Adrenal gland (tissue), 12 donors: Measurements from ENCODE around the gene ABHD13. TPM values are rescaled to one million over a fixed set of nuclear protein-coding genes. Genes with fewer than 3 reads are reported as not detected.

Source experiments
- DNase-seq, 7 donors: peaks; one replicate each; pipeline ENCODE4 v3.0.0-alpha.2; 2019 to 2020
- H3K27ac ChIP-seq, 5 donors: fragments of 200-600 bp; sonication (generic) in 4 of 5; 1 replicate in 3 of 5; 2 replicates in 2 of 5; pipeline versions ENCODE4 v1.5.1 to v1.8.0; 2016 to 2020; ENCODE audit warnings: mild to moderate bottlenecking in 1 of 5
- H3K27me3 ChIP-seq: fragments of 200-600 bp; 2 replicates; pipeline ENCODE4 v1.8.0; 2021
- H3K36me3 ChIP-seq, 2 donors: fragments of 200-600 bp; replicated peaks in 1 of 2; 1 replicate in 1 of 2; 2 replicates in 1 of 2; pipeline versions ENCODE4 v1.5.1 to v1.8.0; 2018 to 2022
- H3K4me1 ChIP-seq, 2 donors: fragments of 200-600 bp; replicated peaks in 1 of 2; 1 replicate in 1 of 2; 2 replicates in 1 of 2; pipeline versions ENCODE4 v1.5.1 to v1.8.0; 2018 to 2021
- H3K4me3 ChIP-seq, 4 donors: fragments of 200-600 bp; sonication (generic) in 3 of 4; one replicate each; pipeline ENCODE4 v1.5.1; 2016 to 2018
- H3K9me3 ChIP-seq, 3 donors: fragments of 200-600 bp; sonication (generic) in 1 of 3; replicated peaks in 1 of 3; 1 replicate in 2 of 3; 2 replicates in 1 of 3; pipeline versions ENCODE4 v1.5.1 to v1.8.0; 2016 to 2021
- POLR2A ChIP-seq, 2 donors: fragments of 450-650 bp; IDR thresholded peaks; one replicate each; pipeline ENCODE4 v1.6.1; 2017; ENCODE audit warnings: antibody characterized with exemption in 2 of 2, mild to moderate bottlenecking in 2 of 2, moderate library complexity in 1 of 2
- WGBS, 4 donors: extraction: QIAGEN DNeasy Blood & Tissue Kit in 2 of 4; methylation state at CpG; one replicate each; pipeline versions ENCODE4 v1.1.5 to v1.1.7; 2013 to 2017; 5-methylcytosine and 5-hydroxymethylcytosine counted together
- intact Hi-C, 2 donors: fragments of 100-400 bp; cut with DNase I; formaldehyde crosslinking; loops; one replicate each; pipeline versions ENCODE4 v1.14.1 to v1.15.0; 2022 to 2023
- polyA plus RNA-seq, 3 donors: library from polyadenylated mRNA; stranded (reverse); fragments of 200-250 nt in 2 of 3; fragments of 350-450 nt in 1 of 3; fragmentation: Illumina TruSeq in 1 of 3; extraction: RNeasy Lipid Tissue Mini Kit (QIAGEN cat#74804) in 1 of 3; gene quantifications; one replicate each; pipeline ENCODE4 v1.2.3, GENCODE V29; 2013 to 2014
- total RNA-seq, 9 donors: library from RNA; depleted of rRNA in 4 of 9; stranded (reverse); fragments of >200 nt in 4 of 9; fragments of 120-200 nt in 1 of 9; fragmentation: NEBNext Ultra II Directional in 1 of 9; extraction: Animal tissue kit (Norgen Biotek cat#: 25700) in 1 of 9; gene quantifications; one replicate each; pipeline versions ENCODE4 v1.1.0 to v1.2.4, GENCODE V29; 2013 to 2023
- TF ChIP-seq, protein P1 (sequence below), 6 experiments: fragments of 450-650 bp in 4 of 6; fragments of 200-600 bp in 2 of 6; sonication (generic) in 1 of 6; IDR thresholded peaks; 1 replicate in 5 of 6; 2 replicates in 1 of 6; pipeline versions ENCODE4 v1.5.1 to v1.8.0; 2016 to 2021; ENCODE audit warnings: antibody characterized with exemption in 6 of 6, mild to moderate bottlenecking in 2 of 6, moderate library complexity in 1 of 6
- donor health status: healthy with polysubstance abuse.
- donor health status: Bipolar disorder and iron deficiency.
- donor health status: DM: yes; HTN: yes; CAD: no.
- donor health status: DM: no; HTN: no; CAD: no.
- donor health status: DM: no; HTN: no; CAD: no.
- donor health status: DM: yes; HTN: yes; CAD: no.

ABHD13 gene
- total and polyA plus RNA-seq, 12 donors = 2.6 to 11.6 (median 8.3) TPM

DNA sequence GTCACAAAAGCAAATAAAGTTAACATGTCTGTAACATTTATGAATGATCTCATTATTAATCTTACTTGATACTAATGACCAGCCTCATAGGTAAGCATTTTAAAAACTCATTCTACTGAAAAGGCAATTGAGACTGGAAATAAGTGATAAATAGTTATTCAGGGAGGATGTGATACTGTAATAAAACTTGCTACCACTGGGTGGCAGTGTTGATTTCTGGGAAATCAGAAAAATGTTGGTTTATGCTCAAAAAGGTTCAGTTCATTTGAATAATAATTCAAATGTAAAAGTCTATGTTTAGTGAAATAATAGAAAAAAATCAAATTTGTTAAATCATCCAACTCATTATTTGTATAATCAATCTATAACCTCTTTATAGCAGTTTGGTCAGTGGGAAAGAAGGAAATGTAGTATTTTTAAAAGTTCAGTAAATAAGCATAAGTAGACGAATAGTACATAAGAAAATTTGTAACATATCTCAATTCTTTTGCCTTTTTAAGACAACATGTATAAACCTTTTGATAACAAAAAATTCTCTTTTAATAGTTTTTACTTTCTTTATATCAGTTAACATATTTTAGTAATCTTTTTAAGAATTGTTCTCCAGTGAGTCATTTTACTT lies 9.6 kb downstream of the ABHD13 start:
- 84 to 96% (median 91%) methylated on average over 1 of the region's 1 CpG for WGBS, 4 donors
- TF ChIP-seq, protein P1, sequence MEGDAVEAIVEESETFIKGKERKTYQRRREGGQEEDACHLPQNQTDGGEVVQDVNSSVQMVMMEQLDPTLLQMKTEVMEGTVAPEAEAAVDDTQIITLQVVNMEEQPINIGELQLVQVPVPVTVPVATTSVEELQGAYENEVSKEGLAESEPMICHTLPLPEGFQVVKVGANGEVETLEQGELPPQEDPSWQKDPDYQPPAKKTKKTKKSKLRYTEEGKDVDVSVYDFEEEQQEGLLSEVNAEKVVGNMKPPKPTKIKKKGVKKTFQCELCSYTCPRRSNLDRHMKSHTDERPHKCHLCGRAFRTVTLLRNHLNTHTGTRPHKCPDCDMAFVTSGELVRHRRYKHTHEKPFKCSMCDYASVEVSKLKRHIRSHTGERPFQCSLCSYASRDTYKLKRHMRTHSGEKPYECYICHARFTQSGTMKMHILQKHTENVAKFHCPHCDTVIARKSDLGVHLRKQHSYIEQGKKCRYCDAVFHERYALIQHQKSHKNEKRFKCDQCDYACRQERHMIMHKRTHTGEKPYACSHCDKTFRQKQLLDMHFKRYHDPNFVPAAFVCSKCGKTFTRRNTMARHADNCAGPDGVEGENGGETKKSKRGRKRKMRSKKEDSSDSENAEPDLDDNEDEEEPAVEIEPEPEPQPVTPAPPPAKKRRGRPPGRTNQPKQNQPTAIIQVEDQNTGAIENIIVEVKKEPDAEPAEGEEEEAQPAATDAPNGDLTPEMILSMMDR (IDR thresholded peaks at IDR 0.05) = peak; percentile 67 to 89 (median 80)
- TF ChIP-seq POLR2A (IDR thresholded peaks at IDR 0.05) = no peak
- peak in 3 of 7 donors; percentile 21 to 32 (median 32) for DNase-seq
- no peaks in the 10 kb centered on the region for H3K36me3 ChIP-seq
- no peak overlapping the region for H3K4me3 ChIP-seq
- peaks cover 0 to 27% of the 10 kb centered on the region in 2 donors for H3K4me1 ChIP-seq
- intact Hi-C loops = loop anchor here in 1 of 2 donors (10.0 kb wide), 1 partner anchor 97 kb away; no protein-coding TSS in a partner anchor
- H3K27me3 ChIP-seq = no peaks in the 10 kb centered on the region
- H3K27ac ChIP-seq = no peak overlapping the region
- no peaks in the 10 kb centered on the region for H3K9me3 ChIP-seq

DNA sequence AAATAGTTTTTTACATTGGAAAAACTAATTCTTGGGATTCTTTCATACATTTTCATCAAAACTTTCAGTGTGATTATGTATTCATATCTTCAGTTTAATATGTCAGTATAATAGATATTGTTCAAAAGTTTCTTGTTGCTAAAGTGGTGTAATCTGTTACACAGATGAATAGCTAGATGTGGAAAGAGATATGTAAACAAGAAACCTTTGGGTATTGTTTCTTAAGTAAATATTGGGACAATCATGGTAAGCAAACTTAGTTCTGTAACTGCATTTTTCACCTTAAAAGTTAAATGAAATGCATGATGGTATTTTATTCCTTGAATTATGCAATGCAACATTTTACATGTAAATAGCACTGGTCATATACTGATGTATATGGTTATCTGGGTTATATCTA lies 12.2 kb downstream of the ABHD13 start:
- no peak overlapping the region for H3K4me3 ChIP-seq
- no peaks in the 10 kb centered on the region for H3K27me3 ChIP-seq
- TF ChIP-seq, protein P1 (IDR thresholded peaks at IDR 0.05) = no peak
- TF ChIP-seq POLR2A (IDR thresholded peaks at IDR 0.05) = no peak
- peaks cover 0 to 27% of the 10 kb centered on the region in 2 donors for H3K4me1 ChIP-seq
- H3K27ac ChIP-seq = no peak overlapping the region
- DNase-seq = no peak
- intact Hi-C loops = no loop called here
- H3K9me3 ChIP-seq = no peaks in the 10 kb centered on the region
- no peaks in the 10 kb centered on the region for H3K36me3 ChIP-seq

DNA sequence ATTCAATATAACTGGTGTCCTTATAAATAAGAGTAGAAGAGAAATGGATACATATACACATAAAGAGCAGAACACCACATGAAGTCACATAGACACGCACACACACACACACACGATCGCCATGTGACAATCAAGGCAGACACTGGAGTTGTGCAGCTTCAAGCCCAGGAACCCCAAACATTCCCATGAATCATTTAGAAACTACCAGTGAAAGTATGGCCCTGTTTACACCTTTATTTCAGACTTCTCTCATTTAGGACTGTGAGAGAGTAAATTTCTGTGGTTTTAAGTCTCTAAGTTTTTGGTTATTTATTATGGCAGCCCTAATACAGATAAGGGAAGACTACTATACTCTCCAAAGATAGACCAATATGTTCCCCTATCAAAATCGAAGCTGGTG lies 31.0 kb downstream of the ABHD13 start:
- Histone ChIP-seq H3K36me3 (no peaks in the 10 kb centered on the region), H3K27ac (no peak overlapping the region), H3K9me3 (no peaks in the 10 kb centered on the region), H3K27me3 (no peaks in the 10 kb centered on the region), H3K4me1 (no peaks in the 10 kb centered on the region), H3K4me3 (no peak overlapping the region)
- TF ChIP-seq, protein P1 (IDR thresholded peaks at IDR 0.05) = no peak
- TF ChIP-seq POLR2A (IDR thresholded peaks at IDR 0.05) = no peak
- intact Hi-C loops = no loop called here
- 69 to 74% (median 72%) methylated on average over 4 of the region's 4 CpGs for WGBS, 4 donors
- DNase-seq = no peak

DNA sequence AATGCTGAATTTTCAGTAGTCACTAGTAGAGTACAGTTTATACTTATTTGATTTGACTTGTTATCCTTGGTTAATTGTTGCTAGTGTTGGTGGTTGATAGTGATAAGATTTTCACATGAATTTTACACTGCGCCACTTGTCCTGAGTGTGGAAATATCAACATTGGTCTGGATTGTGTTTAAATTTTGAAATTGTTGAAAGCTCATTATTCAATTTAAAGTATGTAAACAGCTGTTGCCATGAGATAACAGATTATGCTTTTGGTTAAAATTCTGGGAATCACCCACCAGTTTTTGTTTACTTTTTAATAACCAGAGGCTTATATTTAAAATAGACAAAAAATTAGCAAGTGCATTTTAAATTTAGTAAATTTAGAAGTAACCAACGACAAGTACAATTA lies 39.1 kb downstream of the ABHD13 start:
- H3K9me3 ChIP-seq = no peaks in the 10 kb centered on the region
- no peaks in the 10 kb centered on the region for H3K36me3 ChIP-seq
- H3K27ac ChIP-seq = no peak overlapping the region
- TF ChIP-seq POLR2A (IDR thresholded peaks at IDR 0.05) = no peak
- TF ChIP-seq, protein P1 (IDR thresholded peaks at IDR 0.05) = no peak
- 69 to 80% (median 76%) methylated on average over 2 of the region's 2 CpGs for WGBS, 4 donors
- H3K4me1 ChIP-seq = no peaks in the 10 kb centered on the region
- H3K27me3 ChIP-seq = no peaks in the 10 kb centered on the region
- no peak overlapping the region for H3K4me3 ChIP-seq
- no peak for DNase-seq
- intact Hi-C loops = no loop called here
